HG02970 (cell line): ENCODE results near the gene C1QL4.

Experiments used
- ATAC-seq: cut with Tn5 transposase; IDR thresholded peaks from one replicate; pipeline ENCODE4 v1.9.1; 2021; ENCODE audit warnings: mild to moderate bottlenecking, moderate library complexity, moderate number of reproducible peaks; ENCODE audit not compliant: unreplicated experiment, low FRiP score

C1QL4 gene

DNA sequence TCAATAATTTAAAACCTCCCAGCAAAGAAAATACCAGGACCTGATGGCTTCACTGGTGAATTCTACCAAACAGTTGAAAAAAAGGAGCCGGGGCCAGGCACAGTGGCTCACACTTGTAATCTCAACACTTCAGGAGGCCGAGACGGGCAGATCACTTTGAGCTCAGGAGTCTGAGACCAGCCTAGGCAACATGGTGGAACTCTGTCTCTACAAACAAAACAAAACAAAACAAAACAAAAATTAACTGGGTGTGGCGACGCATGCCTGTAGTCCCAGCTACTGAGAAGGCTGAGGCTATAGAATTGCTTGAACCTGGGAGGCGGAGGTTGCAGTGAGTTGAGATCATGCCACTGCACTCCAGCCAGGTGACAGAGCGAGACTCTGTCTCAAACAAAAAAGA, 27.6 kb downstream of the C1QL4 start:
- no peak for ATAC-seq

DNA sequence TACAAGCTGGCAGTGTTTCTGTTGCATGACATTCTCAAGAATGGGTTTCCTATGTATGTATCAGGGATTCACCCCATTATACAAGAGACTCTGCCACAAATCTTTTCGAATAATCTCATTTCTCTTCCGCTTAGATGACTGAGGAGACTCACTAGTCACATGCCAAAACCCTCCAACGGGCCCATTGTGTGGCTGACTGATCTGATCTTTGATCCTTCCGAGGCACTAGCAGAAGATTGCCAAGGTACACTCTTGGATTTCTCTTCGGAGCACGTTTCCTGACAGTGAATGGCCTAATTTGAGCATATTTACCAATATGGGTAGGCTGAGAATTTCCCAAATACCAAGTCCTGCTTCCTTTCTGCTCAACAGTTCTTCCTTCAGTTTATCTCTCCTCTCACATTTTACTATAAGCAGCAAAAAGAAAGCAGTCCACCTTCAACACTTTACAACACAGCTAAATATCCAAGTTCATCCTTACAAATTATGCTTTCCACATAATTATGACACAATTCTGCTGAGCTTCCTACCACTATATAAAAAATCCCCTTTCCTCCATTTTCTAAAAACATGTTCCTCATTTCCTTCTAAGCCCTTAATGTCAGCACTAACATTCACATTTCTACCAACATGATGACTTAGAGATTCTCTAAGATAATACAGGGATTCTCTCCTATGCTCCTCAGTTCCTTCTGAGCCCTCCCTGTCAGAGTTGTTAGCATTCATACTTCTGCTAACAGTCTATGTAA, 31.1 kb downstream of the C1QL4 start:
- no peak for ATAC-seq

DNA sequence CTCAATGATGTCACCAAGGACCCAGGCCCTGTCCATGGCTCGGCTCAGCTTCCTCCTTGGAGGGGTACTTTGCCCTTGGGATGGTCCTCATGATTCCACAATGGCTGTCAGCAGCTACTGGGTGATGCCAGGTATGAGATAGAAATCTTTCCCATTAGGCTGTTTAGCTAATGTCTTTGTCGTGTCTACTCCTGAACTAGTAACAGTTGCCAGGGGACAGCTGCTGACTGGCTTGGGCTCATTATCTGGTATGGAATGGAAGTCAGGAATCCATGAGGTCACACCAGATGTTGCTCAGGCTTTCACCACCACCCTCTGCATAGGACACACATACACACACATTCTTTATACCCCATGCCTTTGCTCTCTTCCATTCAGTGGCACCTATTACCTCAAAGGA, 32.8 kb downstream of the C1QL4 start:
- no peak for ATAC-seq

DNA sequence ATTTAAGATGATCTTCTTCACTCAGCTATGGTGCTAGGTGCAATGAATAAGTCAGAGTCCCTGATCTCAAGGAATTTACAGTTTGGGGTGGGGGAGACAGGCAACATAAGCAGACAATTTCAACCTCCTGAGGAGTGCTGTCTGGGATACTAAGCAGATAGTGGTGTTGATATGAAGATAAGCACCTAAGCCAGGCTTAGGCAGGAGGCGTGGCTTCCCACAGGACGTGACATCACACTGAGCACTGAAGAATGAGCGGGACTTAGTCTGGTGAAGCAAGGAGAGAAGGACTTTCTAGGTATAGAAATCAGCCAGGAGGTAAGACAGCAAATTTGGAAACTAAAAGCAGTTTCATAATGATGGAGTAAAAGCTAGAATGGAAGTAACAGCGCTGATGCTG, 35.2 kb downstream of the C1QL4 start:
- no peak for ATAC-seq

DNA sequence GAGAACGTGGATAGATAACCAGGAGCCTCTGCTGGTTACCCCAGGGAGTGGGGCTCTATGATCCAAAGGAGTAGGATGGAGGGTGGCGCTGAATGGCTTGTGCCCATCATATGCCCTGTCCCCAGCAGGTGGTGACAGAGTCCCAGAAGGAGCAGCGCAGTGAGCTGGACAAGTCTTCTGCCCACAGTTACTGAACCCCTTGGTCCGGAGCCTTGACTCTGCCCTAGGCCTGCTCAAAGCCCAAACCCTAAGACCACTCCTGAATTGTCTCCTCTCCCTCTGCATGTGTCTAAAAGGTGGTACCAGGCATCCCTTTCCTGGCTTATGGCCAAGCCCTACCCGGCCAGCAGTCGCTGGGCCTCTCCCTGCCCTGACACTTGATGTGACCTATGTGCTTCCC, 38.8 kb downstream of the C1QL4 start:
- ATAC-seq, result no peak

DNA sequence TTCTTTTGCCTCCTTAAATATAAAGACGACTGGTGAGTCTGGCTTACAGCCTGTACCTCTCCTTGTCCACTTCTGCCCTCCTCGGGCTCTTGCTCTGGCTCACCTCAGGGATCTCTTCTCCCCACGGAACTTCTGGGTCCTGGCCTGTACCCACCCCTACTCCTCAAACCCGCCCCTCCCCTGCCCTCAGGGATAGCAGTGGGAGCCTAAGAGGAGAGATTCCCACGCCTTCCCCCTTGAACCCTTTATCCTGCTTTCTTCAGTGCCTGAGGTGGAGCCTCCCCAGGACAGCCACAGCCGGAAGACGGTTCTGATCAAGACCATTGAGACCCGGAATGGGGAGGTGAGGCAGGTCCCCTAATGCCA, 39.3 kb downstream of the C1QL4 start:
- no peak for ATAC-seq

DNA sequence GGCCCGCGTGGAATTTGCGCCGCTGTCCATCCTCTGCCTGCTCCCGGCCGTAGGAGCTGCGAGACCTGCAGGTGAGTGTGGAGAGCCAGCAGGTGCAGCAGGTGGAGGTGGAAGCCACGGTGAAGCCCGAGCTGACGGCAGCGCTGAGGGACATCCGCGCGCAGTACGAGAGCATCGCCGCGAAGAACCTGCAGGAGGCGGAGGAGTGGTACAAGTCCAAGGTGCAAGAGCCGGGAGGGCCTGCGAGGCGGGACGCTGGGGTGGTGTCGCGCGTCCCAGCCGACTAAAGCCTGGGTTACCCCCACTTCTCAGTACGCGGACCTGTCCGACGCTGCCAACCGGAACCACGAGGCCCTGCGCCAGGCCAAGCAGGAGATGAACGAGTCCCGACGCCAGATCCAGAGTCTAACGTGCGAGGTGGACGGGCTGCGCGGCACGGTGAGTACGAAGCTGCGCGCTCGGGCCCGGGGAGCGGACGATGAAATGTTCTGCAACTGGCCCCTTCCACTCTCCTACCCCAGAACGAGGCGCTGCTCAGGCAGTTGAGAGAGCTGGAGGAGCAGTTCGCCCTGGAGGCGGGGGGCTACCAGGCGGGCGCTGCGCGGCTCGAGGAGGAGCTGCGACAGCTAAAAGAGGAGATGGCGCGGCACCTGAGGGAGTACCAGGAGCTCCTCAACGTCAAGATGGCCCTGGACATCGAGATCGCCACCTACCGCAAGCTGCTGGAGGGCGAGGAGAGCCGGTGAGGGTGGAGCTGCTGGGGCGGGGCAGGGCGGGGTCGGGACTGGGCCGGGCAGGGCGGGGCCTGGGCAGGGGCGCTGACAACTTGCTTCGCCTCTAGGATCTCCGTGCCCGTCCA, 39.9 kb downstream of the C1QL4 start:
- no peak for ATAC-seq

DNA sequence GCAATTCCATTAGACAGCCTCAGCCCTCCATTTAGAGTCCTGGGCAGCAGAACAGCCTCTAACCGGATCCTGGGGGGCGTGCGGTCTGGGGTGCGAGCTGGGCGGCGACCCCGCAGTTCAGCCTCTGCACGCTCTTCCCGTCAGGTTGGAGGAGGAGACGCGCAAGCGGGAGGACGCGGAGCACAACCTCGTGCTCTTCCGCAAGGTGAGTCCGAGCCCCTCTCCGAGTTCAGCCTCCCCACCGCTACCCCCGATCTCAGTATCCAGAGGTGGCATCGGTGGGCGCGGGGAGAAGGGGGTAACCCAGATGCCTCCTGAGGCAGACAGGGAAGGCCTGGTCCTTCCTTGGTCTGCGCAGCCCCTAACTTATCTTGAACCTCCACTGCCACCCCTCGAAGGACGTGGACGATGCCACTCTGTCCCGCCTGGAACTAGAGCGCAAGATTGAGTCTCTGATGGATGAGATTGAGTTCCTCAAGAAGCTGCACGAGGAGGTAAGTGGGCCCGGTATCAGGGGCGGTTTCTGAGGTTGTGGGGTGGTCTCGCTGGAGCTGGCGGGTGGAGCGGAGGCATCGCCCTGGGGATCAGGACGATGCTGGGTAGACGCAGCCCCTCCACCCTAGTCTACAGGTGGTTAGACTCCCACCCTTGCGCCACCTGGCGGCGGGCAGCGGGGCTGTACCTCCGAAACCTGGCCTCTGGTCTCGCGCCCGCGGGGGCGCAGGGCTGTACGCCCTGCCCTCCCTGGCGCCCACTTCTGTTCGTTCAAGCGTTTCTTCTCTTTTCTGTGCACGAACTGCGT, 40.8 kb downstream of the C1QL4 start:
- no peak for ATAC-seq

DNA sequence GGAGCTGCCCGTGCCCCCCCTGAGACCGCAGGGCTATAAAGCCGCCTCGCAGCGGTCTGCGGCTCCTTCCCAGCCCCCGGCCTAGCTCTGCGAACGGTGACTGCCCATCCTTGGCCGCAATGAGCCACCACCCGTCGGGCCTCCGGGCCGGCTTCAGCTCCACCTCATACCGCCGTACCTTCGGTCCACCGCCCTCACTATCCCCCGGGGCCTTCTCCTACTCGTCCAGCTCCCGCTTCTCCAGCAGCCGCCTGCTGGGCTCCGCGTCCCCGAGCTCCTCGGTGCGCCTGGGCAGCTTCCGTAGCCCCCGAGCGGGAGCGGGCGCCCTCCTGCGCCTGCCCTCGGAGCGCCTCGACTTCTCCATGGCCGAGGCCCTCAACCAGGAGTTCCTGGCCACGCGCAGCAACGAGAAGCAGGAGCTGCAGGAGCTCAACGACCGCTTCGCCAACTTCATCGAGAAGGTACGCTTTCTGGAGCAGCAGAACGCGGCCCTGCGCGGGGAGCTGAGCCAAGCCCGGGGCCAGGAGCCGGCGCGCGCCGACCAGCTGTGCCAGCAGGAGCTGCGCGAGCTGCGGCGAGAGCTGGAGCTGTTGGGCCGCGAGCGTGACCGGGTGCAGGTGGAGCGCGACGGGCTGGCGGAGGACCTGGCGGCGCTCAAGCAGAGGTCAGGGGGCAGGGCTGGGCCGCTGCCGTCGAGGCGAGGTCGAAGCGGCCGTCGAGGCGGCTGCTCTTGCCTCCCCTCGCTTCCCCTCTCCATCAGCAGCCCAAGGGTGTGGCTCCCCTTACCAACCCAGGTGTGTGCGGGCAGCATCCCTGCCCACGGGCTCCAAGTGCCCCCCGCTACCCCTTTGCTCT, 41.7 kb downstream of the C1QL4 start, which contains the start of gene PRPH:
Gene PRPH, plus strand, starts transcription at position 66 of the 855 bp plus-strand sequence. Its CDS starts 54 bp downstream, at position 120.
- no peak for ATAC-seq

DNA sequence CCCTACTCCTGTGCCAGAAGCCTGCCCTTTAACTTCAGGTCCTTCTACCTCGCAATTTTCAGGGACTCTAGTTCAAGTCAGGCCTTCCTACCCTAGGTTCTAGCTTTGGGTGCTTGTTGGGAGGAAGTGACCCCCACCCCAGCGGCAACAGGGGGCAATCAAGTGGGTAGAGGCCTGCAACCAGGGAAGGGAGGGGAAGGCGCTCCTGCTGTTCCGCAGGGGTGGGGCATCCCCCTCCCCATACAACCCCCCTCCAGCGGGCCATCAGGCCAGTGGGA, 42.2 kb downstream of the C1QL4 start:
- no peak for ATAC-seq

DNA sequence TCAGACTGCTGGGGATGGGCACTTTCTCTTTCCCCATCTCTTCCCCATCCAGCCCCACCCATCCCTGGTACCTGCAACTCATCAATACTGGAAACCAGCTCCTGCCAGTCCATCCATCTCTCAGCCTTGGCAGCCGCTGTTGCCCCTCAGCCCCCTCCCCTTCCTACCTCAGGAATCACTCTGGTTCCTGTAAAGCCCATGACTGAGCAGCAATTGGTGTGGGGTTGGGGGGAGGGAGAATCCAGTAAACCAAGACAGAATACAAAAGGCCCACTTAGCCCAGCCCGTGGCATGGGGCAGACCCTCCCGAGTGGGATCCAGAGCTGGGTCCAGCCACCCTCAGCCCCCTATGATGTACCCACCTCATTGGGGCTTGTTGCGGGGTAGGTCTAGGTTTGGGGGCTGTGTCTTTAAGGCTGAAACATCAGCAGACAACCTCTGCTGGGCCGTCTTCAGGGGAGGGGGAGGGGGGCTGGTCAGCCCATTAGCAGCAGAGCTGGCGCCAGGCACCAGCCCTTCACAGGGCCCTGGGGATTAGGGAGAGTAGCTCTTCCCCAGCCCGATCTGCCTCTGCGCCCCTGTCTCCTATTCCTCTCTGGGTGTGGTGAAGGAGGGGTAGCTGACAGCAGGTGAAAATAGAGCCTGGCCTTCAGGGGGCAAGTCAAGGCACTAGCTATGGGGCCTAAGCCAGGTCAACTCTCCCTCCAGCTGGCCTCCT, 42.7 kb downstream of the C1QL4 start:
- ATAC-seq, result no peak

DNA sequence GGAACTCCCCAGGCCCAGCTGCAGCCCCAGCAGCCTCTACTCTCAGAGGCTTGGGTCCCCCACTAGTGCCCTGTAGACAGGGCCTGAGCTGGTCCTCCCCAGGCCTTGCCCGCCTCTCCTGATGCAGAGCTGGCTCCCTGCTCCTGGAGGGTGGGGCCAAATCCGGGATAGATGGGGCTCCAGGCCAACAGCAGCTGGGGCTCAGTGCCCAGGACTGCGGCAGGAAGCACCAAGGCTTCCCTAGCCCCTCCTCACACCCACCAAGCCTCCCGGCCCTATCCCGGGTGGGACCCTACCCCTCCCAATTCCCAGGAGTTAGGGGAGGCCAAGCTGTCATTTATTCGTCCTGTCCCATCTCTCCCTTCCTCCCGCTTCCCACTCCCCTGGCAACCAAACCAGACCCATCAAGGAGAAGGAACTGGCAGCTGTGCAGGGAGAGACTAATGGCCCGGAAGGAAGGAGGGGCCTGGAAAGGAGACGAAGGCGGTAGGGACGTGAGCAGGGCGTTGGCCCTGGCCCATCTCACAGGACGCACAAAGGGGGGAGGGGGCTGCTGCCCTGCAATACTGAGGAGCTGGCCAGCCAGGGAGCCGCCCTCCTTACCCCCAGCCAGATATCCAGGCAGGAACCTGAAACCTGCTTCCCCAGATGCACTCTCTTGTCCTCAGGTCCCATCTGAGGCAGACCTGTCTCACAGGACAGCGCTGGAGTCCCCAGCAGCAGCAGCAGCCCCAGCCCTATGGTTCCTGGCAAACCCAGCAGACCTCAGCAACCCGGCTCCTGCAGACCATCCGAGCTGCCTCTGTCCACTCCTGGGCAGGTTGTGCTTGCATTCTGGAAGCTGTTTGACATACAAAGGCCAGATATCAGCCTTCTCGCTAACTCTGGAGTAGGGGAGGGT, 43.7 kb downstream of the C1QL4 start:
- no peak for ATAC-seq

DNA sequence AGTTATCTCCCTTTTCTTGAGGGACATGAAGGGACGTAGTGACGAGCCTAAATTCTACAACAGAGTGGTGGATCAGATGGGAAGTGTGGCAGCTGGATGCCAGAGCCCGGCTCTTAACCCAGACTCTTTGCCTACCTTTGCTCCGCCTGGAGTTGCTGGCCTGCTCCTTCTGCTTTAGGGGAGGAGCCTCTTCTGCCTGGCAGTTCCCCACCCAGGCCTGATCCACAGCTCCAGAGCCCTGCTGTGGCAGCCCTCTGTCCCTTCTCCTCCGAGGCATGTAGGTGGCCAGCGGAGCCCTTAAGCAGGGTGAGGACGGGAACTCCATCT, 44.3 kb downstream of the C1QL4 start:
- no peak for ATAC-seq

DNA sequence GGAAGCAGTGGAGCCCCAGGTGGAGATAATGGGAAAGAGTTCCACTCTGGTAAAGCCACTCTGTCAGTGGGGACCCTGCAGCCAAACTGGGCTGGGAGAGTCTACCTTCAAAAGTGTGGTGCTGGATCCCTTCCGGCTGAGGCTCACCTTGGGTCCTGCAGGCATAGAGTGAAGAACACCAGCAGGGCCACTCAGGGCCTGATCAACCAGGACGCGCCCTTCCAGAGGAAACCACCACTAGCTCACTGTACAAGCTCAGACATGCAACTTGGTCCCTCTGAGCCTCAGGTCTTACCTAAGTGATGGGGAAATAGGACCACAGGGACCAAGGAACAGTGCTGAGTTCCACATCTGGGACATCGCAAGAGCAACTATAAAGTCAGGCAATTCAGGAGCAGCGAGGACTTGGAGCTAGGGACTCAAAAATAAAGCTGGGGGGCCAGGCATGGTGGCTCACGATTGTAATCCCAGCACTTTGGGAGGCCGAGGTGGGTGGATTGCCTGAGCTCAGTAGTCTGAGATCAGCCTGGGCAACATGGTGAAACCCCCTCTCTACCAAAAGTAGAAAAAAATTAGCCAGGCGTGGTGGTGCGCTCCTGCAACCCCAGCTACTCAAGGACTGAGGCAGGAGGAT, 47.9 kb downstream of the C1QL4 start:
- ATAC-seq, result no peak

DNA sequence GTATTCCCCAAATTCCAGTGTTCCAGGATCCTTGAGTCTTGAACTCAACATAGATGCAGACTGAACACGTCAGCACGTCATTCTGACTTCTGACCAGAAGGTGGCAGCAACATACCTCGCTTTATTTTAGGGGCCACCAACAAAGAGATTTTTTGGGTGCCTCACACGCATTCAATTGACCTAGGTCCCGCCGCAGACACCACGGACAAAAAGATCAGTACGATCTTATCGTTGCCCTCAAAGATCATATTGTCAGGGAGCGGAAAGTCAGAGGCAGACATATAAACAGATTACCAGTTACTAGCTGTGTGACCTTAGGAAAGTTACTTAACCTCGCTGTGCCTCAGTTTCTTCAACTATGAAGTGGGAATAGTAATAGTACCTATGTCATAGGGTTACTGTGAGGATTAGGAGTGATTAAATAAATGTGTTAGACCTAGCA, 48.6 kb downstream of the C1QL4 start:
- ATAC-seq, result no peak

DNA sequence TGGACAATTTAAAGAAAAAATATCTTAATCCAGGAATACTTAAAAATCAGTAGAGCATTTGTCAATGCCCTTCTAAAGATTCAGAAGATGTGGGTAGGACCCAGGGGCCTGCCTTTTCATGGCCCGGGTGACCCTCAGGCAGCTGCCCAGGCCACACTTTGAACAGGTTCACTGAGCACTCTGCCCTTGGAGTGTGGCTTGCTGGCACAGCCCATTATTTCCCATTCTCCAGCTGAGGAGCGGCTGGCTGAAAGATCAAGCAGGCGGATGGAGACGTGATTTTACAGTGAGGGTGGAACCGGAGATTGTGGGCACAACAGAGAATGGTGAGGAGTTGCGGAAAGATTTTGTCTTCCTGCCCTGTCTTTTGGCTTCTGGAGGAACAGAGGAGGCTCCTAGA, 49.1 kb downstream of the C1QL4 start:
- no peak for ATAC-seq

DNA sequence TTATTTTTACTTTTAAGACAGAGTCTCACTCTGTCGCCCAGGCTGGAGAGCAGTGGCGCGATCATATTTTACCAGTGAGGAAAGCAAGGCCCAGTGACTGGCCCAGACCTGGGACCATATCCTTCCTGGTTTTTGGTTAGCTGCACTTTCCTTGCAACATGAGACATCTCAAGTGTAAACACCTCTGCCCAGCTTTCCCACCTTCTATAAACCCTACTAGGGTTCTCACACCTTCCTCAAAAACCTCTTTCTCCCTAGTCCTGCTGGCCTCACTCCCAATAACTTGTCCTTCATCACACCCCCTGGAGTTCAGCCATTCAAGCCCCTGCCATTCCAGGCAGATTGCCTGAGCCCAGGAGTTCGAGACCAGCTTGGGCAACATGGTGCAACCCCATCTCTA, 52.3 kb downstream of the C1QL4 start:
- ATAC-seq, result no peak
